ENCODE data around the gene FTO. TPM values are rescaled to one million over a fixed set of nuclear protein-coding genes. Genes with fewer than 3 reads are reported as not detected.

FTO gene
- total and polyA plus RNA-seq, 2 of the 13 experiments (the other 11 are each of a cell fraction or from before 2014, with no cell fraction given), result 41.6 to 55.8 TPM

DNA sequence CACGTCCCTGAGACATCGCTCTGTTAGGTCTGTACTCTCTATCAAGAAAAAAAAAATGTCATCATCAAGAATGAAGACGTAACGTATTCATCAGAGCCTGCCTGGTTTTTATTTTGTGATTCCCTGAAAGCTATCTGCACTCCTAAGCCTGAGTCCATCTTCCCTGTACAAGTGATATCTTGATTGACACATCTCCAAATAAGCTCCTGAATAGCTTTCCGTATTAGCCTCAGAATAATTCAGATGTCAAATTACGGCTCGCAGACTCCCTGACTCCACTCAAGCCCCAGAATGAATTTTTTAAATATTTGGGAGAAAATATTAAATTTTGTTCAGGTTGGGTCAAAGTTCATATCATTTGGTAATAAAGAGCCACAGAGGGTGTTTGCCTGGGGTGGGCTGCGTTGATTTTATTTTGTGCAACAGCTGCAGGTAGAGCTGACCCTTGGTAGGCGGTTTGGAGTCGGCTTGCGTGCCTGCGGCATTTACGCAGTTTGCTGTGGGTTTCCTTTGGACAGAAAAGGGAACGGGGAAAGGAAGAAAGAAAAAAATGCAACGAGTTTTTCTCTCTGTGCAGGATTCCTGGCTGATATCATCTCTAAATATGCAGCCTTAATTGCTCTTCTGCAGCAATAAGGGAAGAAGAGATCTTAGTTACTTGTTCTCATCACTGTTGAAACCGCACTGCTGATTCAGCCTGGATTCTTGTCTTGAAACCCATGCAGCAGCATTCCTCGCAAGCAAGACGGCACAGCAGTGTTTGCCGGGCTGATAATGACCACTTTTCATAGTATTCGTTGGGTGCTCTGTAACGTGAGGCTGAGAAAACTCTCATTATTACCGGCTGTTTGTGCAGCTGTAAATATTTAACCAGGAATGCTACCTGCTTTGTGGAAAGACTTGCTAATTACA is 467.9 kb downstream of the FTO start (continued):
- TF ChIP-seq AKNA (CRISPR knock-in tag; IDR thresholded peaks at IDR 0.05; ENCODE audit: borderline replicate concordance) (no peak), ZNF382 (CRISPR knock-in tag; IDR thresholded peaks at IDR 0.05; ENCODE audit: borderline replicate concordance) (no peak), ETS1 (CRISPR knock-in tag; IDR thresholded peaks at IDR 0.05) (no peak), ZNF143 (CRISPR knock-in tag; IDR thresholded peaks at IDR 0.05) (no peak), SIN3B (IDR thresholded peaks at IDR 0.05; ENCODE audit: low read length) (no peak), CENPT (CRISPR knock-in tag; IDR thresholded peaks at IDR 0.05; ENCODE audit: low read depth) (no peak), SALL1 (CRISPR knock-in tag; IDR thresholded peaks at IDR 0.05) (peak; percentile 9; the same call in 1 of the 2 replicates), ZNF121 (CRISPR knock-in tag; IDR thresholded peaks at IDR 0.05) (no peak), POLR2A (IDR thresholded peaks at IDR 0.05; ENCODE audit: insufficient read depth in 1 of 2, low read depth in 2 of 2, low read length in 2 of 2) (peak in 1 of 2 experiments; percentile 44; a peak in 1 of 4 replicates), ZFP36L1 (CRISPR knock-in tag; IDR thresholded peaks at IDR 0.05) (no peak), IKZF5 (CRISPR knock-in tag; IDR thresholded peaks at IDR 0.05) (no peak; the same call in 1 of the 2 replicates), ZNF841 (CRISPR knock-in tag; IDR thresholded peaks at IDR 0.05; ENCODE audit: borderline replicate concordance) (no peak), ZNF614 (CRISPR knock-in tag; IDR thresholded peaks at IDR 0.05; ENCODE audit: borderline replicate concordance) (peak; percentile 66; the same call in 1 of the 2 replicates), PAX8 (CRISPR knock-in tag; IDR thresholded peaks at IDR 0.05; ENCODE audit: borderline replicate concordance) (0 out of 2 replicates have a peak, but pooled peaks have one; percentile 26)
- TF ChIP-seq, protein P1, sequence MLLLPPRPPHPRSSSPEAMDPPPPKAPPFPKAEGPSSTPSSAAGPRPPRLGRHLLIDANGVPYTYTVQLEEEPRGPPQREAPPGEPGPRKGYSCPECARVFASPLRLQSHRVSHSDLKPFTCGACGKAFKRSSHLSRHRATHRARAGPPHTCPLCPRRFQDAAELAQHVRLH (CRISPR knock-in tag; IDR thresholded peaks at IDR 0.05; ENCODE audit: borderline replicate concordance, low read depth), result no peak
- TF ChIP-seq, protein P2, sequence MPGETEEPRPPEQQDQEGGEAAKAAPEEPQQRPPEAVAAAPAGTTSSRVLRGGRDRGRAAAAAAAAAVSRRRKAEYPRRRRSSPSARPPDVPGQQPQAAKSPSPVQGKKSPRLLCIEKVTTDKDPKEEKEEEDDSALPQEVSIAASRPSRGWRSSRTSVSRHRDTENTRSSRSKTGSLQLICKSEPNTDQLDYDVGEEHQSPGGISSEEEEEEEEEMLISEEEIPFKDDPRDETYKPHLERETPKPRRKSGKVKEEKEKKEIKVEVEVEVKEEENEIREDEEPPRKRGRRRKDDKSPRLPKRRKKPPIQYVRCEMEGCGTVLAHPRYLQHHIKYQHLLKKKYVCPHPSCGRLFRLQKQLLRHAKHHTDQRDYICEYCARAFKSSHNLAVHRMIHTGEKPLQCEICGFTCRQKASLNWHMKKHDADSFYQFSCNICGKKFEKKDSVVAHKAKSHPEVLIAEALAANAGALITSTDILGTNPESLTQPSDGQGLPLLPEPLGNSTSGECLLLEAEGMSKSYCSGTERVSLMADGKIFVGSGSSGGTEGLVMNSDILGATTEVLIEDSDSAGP (CRISPR knock-in tag; IDR thresholded peaks at IDR 0.05; ENCODE audit: borderline replicate concordance), result no peak
